ENCODE measurements around the gene TMEM109.

DNA sequence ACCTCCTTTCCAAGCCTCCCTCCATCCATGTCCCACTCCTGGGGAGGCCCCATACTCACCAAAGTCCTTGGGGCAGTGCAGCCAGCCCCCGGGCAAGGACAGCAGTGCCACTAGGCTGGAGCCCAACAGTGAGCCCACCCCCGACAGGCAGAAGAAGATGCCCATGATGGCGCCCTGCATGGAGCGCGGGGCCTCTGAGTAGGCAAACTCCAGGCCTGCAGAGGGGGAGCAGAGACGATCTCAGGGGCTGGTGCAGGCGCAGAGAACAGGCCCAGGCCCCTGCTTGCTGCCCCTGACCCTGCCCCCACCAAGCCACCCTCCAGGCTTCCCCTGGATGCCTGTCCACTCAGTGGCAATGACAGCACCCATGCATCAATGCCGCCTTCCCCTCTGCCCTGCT is 23.9 kb downstream of the TMEM109 start:
- TF ChIP-seq, protein P1, sequence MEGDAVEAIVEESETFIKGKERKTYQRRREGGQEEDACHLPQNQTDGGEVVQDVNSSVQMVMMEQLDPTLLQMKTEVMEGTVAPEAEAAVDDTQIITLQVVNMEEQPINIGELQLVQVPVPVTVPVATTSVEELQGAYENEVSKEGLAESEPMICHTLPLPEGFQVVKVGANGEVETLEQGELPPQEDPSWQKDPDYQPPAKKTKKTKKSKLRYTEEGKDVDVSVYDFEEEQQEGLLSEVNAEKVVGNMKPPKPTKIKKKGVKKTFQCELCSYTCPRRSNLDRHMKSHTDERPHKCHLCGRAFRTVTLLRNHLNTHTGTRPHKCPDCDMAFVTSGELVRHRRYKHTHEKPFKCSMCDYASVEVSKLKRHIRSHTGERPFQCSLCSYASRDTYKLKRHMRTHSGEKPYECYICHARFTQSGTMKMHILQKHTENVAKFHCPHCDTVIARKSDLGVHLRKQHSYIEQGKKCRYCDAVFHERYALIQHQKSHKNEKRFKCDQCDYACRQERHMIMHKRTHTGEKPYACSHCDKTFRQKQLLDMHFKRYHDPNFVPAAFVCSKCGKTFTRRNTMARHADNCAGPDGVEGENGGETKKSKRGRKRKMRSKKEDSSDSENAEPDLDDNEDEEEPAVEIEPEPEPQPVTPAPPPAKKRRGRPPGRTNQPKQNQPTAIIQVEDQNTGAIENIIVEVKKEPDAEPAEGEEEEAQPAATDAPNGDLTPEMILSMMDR (IDR thresholded peaks at IDR 0.05; ENCODE audit: insufficient read depth, low read length), result no peak
- no peak for TF ChIP-seq POLR2AphosphoS5 (IDR thresholded peaks at IDR 0.05; ENCODE audit: low read depth)
